Measurements from ENCODE around the gene ARID5A. TPM values are rescaled to one million over a fixed set of nuclear protein-coding genes. Genes with fewer than 3 reads are reported as not detected.

ARID5A gene
- total RNA-seq, 1 donor from 2014 or later, result 38.8 TPM

- H3K4me3 ChIP-seq (ENCODE audit: low read depth, low read length), result no peak overlapping the region
- TF ChIP-seq CTCF (IDR thresholded peaks at IDR 0.05; ENCODE audit: insufficient read depth, low read length, poor library complexity, severe bottlenecking), result no peak
- H3K36me3 ChIP-seq (ENCODE audit: control insufficient read depth, insufficient read depth, low read length), result peaks cover 5% of the 10 kb centered on the region
- H3K27me3 ChIP-seq (ENCODE audit: control insufficient read depth, insufficient read depth, low read length), result no peaks in the 10 kb centered on the region
- no peak for DNase-seq (ENCODE audit: low read depth)
Measured at GRCh38 chr2:96596596-96596995, 60.0 kb downstream of the ARID5A start.

- no peak for TF ChIP-seq CTCF (IDR thresholded peaks at IDR 0.05; ENCODE audit: insufficient read depth, low read length, poor library complexity, severe bottlenecking)
- no peak for DNase-seq (ENCODE audit: low read depth)
- H3K27me3 ChIP-seq (ENCODE audit: control insufficient read depth, insufficient read depth, low read length), result no peaks in the 10 kb centered on the region
- no peak overlapping the region for H3K4me3 ChIP-seq (ENCODE audit: low read depth, low read length)
- H3K36me3 ChIP-seq (ENCODE audit: control insufficient read depth, insufficient read depth, low read length), result peaks cover 1% of the 10 kb centered on the region
Measured at GRCh38 chr2:96599941-96600340, 63.4 kb downstream of the ARID5A start.

- Histone ChIP-seq H3K4me3 (ENCODE audit: low read depth, low read length) (no peak overlapping the region), H3K36me3 (ENCODE audit: control insufficient read depth, insufficient read depth, low read length) (peaks cover 4% of the 10 kb centered on the region), H3K27me3 (ENCODE audit: control insufficient read depth, insufficient read depth, low read length) (no peaks in the 10 kb centered on the region)
- no peak for DNase-seq (ENCODE audit: low read depth)
- no peak for TF ChIP-seq CTCF (IDR thresholded peaks at IDR 0.05; ENCODE audit: insufficient read depth, low read length, poor library complexity, severe bottlenecking)
Measured at GRCh38 chr2:96601382-96602292, 65.1 kb downstream of the ARID5A start.

Other genes with a start within 250 kb of the ARID5A start
- gene SNRNP200, start 231.2 kb upstream of the ARID5A start, total RNA-seq, result 104 and 124 TPM in 2 replicates
- gene ITPRIPL1, start 211.4 kb upstream of the ARID5A start, total RNA-seq, result 5.1 and 5.5 TPM in 2 replicates
- gene NCAPH, start 201.0 kb upstream of the ARID5A start, total RNA-seq, result 3.1 and 4.1 TPM in 2 replicates
- 16.8 and 18.6 TPM in 2 replicates for gene NEURL3, start 31.4 kb upstream of the ARID5A start, total RNA-seq
- gene KANSL3, start 101.6 kb downstream of the ARID5A start, total RNA-seq, result 33.2 and 33.3 TPM in 2 replicates
- gene FER1L5, start 106.0 kb downstream of the ARID5A start, total RNA-seq, result 0.07 TPM in 1 of 2 replicates, not detected in the other
- 14.2 and 15.7 TPM in 2 replicates for gene LMAN2L, start 203.3 kb downstream of the ARID5A start, total RNA-seq
- gene CNNM4, start 224.2 kb downstream of the ARID5A start, total RNA-seq, result 7.9 and 8.2 TPM in 2 replicates

Measured in kidney epithelial cell (primary cell).